T follicular helper cell (primary cell): ENCODE results near the gene CEP57L1.
"Not testable (repeated sequence)": the region's sequence is repeated elsewhere in the genome, so short reads cannot be mapped to it uniquely, and the experiment has no call there.

Experiments
- DNase-seq: peaks from one replicate; pipeline ENCODE4 v3.0.0-alpha.2; 2020; ENCODE audit warnings: low read depth

CEP57L1 gene

GRCh38 chr6:109172101-109172746 is 76.9 kb downstream of the CEP57L1 start:
- DNase-seq, result no peak

GRCh38 chr6:109174916-109175315 is 79.6 kb downstream of the CEP57L1 start:
- DNase-seq, result no peak

- DNase-seq, result no peak
These were observed 83.6 kb downstream of the CEP57L1 start for GRCh38 chr6:109178921-109179320.

DNA sequence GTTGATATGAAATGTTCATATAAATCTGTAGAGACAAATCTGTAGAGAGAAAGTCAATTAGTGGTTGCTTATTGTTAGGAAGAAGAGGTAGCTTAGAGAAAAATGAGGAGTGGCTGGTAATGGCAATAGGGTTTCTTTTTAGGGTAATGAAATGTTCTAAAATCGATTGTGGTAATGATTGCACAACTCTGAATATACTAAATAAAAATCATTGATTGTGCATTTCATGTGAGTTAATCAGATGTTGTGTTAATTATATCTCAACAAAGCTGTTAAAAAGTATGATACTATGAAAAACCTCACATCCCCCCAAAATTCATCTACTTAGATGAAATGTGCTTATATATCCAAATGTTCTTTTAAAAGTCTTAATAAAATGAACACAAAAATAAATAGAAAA is 84.2 kb downstream of the CEP57L1 start:
- DNase-seq, result no peak

DNA sequence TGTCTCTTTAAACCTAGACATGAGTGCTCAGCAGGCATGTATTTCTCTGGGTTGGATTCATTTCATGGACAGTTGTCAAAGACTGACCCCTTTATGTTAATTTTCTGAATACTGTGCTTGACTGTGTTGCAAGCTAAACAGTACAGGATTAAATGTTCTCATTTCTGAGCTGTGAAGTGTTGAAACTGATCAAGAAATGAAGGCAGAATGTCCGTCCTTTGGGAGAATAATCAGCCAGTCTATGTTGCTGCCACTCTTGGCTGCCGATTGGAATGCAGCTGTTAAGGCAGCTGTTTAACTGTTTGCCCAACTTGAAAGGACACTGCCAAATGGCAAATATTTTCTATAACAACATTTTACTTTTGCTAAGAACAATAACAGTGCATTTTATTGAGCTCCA is 87.3 kb downstream of the CEP57L1 start:
- DNase-seq, result no peak

DNA sequence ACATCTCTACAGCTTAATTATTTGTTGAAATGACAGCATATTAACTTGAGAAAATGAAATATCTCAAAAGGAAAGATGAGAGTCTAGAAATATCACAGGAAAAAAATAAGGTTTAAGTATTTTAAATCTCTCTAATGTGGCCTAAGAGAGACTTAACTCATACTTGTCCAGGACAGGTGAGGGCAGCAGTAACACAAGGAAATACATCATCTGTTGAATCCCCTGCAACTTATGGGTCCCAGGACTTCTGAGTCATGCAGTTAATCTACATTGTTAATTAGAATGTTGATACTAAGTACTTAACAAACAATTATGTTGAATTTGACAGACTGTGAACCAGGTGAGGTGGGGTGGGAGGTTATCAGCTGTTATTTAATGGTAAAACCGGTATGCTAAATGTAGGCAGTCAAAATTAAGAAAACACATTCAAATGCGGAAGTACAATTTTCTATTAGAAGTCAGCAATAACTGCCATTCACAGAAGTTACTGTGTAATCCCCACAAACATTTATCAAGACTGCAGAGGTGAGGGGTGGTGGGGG is 87.9 kb downstream of the CEP57L1 start:
- no peak for DNase-seq

GRCh38 chr6:109184638-109185037 is 89.3 kb downstream of the CEP57L1 start:
- no peak for DNase-seq

DNA sequence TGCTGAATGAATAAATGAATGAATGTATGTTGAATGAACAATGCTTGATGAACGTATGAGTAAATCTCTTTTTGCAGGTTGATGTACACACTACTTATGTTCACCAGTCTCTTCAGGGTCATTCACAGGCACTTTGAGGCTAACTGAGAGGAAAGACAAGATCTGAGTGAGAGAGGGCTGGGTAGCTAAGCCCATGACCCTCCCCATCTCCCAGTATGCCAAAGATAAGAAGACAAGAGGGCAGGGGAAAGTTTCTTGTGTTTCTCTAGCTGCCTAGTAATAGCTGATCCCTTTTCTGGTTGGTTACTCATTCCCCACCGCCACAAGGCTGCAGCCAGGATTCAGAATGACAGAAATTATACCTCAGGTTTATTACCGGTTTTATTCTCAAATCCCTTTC is 90.7 kb downstream of the CEP57L1 start:
- DNase-seq, result no peak

DNA sequence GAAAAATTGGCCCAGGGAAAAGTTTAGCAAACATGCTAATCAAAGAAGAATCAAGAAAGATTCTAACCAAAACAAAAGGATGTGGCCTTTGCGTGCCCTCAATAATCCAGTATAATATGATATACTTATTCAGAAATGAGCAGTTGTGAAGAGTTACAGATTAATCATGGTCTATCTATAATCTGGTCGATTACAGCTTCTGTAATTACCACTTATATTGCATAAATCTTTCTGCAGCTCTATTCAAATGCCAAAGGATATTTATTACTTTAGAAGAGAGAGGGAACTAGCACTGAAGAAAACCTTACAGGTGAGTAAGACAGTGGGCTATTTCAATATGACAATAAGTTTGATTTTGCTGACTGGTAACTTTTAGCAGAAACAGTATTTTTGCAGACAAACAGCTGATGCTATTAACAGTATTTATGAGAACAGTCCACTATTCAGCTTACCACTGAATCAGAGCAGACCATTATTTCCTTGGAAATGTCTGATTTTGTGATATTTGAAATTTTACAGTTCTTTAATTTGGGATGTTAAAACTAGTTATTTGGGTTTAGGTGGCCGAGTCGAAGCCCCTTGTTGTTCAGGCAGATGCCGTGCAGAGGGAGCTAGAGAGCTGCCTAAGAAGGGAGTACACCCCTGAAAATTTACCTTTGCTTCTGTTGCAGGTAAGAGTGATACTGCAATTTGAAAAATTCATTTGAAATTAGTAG is 92.2 kb downstream of the CEP57L1 start:
- peak; percentile 37 for DNase-seq

DNA sequence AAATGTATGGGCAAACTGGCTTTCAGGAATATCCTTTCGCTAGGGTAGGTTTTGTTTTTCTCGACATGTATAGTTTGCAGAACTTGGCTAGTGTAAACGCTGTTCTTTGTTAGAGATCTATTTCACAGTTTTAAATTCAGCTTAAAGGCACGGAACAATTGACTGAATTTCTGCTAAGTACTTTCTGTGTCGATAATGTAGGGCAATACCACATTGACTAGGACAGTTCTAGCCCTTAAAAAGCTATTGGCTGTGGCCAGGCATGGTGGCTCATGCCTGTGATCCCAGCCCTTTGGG is 92.8 kb downstream of the CEP57L1 start:
- no peak for DNase-seq

- DNase-seq, result not testable (repeated sequence)
These were observed 96.1 kb downstream of the CEP57L1 start for GRCh38 chr6:109191368-109191767.

DNA sequence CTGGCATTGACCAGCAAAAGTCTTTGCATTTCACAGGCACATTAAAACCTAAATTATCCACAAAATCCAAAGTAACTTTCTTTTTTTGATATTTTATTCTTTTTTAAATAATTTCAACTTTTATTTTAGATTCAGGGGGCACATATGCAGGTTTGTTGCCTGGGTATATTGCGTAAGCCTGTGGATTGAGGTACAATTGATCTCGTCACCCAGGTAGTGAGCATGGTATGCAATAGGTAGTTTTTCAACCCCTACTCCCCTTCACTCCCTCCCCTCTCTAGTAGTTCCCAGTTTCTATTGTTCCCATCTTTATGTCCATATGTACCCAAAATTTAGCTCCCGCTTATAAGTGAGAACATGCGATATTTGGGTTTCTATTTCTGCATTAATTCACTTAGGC is 97.6 kb downstream of the CEP57L1 start:
- no peak for DNase-seq

DNA sequence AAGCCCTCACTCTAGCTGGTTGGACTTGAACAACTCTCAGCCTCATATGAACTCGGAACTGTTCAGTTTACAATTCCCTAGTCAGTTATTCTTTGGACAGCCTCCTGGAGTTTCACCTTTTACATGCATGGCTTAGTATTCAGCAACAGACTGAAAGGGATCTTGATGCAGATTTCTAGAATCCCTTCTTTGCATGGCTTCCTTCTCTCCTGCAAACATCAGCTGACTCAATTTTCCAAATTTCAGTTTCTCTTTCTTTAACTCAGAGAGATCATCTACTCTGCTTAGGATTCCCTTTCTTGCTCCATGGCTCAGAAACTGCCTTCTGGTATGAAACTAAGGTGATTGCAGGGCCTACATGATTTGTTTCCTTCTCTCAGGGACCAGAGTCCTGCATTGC is 99.6 kb downstream of the CEP57L1 start:
- DNase-seq, result no peak

DNA sequence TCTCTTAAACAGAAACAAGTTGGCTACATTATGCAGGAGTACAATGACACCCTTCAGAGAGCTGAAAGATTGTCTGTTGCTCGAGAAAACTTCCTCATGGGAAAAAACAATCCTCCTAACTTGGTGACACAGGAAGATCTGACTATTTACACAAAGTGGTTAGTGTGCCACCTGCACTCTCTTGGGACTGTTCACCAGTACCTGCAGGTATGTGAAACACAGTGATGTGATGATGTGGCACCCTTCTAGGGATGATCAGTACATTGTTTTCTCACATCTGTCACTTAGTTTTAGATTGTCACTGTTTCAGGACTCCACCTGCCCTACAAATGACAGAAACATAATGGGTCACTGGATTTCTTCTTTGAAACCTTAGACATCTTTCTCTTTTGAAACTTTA is 101.8 kb downstream of the CEP57L1 start:
- no peak for DNase-seq

DNA sequence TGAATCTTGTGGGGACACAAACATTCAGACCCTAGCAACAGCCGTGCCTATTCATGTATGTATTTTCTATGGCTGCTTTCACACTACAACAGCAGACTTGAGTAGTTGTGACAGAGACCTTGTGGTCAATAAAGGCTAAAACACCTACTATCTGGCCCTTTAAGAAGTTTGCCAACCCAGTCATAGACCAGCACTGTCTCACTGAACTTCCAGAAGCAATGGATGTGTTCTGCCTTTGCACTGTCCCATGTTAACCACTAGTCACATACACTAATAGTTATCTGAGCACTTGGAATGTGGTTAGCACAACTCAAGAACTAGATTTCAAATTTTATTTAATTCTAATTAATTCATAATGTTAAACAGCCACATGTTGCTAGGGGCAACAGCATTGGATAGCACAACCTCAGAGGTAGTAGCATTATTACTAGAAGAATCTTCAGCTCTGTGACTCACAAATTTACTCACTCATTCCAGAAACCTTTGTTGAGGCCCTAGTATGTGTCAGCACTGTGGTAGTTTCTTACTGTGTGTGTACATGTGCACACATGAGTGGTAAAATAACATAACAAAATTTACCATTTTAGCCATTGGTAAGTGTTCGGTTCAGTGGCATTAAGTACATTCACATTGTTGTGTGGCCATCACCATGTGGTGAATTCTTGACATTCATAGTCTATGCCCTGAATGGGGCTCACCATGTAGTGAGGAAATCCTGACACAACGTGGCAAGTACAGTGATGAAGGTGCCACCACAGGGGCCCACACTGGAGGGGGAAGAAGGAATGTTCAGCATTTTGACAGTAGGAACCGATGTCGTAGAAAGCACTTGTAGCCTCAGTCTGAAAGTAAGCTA is 107.3 kb downstream of the CEP57L1 start:
- no peak for DNase-seq

GRCh38 chr6:109204511-109204910 is 109.2 kb downstream of the CEP57L1 start:
- no peak for DNase-seq

DNA sequence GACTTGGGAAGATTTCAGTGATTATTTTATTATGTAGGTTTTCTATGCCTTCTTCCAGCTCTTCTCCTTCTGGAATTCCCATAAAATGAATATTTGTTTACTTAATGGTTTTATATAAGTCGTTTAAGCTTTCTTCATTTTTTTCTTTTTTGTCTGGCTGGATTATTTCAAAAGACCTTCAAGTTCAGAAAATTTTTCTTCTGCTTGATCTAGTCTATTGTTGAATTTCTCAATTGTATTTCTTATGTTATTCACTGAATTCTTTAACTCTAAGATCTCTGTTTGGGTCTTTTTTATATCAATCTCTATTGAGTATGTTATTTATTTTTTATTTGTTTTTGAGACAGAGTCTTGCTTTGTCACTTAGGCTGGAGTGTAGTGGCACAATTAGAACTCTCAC is 117.4 kb downstream of the CEP57L1 start:
- DNase-seq, result no peak
